GM12874 (cell line): ENCODE data around the gene HPS6.
A peak's percentile ranks its signal among the peaks of the same experiment; 100 is the strongest.

Source experiments
- TF ChIP-seq, protein P1 (sequence below): IDR thresholded peaks from 2 replicates; pipeline ENCODE4 v1.5.1; 2011; ENCODE audit warnings: low read depth, mild to moderate bottlenecking, control low read depth, low read length, moderate library complexity; ENCODE audit not compliant: insufficient read depth

Gene HPS6

DNA sequence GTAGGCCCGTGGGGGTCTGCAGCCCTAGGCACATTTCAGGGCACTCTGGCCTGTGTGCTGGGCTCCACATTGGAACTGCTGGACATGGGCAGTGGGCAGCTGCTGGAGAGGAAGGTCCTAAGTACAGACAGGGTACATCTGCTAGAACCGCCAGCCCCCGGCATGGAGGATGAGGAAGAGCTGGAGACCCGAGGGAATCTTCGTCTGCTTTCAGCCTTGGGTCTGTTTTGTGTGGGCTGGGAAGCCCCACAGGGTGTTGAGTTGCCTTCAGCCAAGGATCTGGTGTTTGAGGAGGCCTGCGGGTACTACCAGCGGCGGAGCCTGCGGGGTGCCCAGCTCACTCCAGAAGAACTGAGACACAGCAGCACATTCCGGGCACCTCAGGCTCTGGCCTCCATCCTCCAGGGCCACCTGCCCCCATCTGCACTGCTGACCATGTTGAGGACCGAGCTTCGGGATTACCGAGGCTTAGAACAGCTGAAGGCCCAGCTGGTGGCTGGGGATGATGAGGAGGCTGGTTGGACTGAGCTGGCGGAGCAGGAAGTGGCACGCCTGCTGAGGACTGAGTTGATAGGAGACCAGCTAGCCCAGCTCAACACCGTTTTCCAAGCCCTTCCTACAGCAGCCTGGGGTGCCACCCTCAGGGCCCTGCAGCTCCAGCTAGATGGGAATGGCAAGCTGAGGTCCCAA is 1.4 kb downstream of the HPS6 start:
- TF ChIP-seq, protein P1, sequence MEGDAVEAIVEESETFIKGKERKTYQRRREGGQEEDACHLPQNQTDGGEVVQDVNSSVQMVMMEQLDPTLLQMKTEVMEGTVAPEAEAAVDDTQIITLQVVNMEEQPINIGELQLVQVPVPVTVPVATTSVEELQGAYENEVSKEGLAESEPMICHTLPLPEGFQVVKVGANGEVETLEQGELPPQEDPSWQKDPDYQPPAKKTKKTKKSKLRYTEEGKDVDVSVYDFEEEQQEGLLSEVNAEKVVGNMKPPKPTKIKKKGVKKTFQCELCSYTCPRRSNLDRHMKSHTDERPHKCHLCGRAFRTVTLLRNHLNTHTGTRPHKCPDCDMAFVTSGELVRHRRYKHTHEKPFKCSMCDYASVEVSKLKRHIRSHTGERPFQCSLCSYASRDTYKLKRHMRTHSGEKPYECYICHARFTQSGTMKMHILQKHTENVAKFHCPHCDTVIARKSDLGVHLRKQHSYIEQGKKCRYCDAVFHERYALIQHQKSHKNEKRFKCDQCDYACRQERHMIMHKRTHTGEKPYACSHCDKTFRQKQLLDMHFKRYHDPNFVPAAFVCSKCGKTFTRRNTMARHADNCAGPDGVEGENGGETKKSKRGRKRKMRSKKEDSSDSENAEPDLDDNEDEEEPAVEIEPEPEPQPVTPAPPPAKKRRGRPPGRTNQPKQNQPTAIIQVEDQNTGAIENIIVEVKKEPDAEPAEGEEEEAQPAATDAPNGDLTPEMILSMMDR, result no peak

DNA sequence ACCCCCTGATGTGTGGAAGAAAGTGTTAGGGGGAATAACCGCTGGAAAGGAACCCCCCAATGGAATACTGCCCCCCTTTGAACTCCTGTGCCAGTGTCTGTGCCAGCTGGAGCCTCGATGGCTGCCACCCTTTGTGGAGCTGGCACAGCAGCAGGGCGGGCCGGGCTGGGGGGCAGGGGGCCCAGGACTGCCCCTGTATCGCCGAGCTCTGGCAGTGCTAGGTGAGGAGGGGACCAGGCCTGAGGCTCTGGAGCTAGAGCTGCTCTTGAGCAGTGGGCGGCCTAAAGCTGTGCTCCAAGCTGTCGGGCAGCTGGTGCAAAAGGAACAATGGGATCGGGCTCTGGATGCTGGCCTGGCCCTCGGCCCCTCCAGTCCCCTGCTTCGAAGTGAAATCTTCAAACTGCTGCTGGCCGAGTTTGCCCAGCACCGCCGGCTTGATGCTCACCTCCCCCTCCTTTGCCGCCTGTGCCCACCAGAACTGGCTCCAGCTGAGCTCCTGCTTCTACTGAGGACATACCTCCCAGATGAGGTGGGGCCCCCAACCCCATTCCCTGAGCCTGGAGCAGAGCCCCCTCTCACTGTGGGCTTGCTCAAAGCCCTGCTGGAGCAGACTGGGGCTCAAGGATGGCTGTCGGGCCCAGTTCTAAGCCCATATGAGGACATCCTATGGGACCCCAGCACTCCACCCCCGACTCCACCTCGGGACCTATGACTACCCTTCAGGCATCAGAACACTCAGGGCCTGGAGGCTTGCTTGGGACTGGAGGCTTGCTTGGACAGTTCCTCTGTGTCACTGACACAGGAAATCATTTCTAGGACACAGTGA is 2.2 kb downstream of the HPS6 start:
- TF ChIP-seq, protein P1, result no peak

DNA sequence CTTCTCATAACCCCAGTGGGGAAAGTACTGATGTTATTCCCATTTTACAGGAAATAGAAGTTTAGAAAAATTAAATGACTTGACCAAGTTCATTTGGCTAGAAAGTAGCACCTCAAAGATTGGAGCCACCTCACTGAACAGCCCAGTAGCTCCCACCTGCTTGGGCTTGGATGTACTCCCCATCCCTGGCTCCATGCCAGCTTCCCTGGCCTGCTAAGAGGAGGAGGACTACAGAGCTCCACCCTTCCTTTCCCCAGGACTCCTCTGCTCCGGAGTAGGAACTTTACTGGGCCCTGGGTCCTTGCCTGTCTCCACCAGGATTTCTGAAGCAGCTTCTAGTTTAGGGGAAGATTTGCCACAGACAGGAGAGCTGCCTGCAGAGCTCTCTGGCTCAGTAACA is 3.1 kb downstream of the HPS6 start:
- TF ChIP-seq, protein P1, result no peak

DNA sequence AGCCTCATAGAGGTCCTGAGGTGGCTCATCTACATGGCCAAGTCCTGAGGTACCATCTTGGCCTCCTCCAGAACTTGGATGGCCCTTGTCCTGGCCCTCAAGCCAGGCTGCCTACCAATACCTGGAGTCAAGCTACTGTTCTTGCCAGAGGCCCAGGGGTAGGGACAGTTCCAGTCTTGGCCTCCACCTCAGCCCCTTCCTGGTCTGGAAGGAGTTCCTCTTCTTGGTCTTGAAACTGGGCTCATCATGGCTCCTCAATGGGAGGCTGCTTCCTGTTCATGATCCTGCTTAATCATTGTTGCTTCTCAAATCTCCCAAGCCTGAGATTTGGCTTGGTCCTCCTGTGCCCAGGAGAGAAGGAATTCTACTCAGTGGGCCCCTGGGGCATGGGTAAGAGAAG is 3.9 kb downstream of the HPS6 start:
- TF ChIP-seq, protein P1, result no peak

DNA sequence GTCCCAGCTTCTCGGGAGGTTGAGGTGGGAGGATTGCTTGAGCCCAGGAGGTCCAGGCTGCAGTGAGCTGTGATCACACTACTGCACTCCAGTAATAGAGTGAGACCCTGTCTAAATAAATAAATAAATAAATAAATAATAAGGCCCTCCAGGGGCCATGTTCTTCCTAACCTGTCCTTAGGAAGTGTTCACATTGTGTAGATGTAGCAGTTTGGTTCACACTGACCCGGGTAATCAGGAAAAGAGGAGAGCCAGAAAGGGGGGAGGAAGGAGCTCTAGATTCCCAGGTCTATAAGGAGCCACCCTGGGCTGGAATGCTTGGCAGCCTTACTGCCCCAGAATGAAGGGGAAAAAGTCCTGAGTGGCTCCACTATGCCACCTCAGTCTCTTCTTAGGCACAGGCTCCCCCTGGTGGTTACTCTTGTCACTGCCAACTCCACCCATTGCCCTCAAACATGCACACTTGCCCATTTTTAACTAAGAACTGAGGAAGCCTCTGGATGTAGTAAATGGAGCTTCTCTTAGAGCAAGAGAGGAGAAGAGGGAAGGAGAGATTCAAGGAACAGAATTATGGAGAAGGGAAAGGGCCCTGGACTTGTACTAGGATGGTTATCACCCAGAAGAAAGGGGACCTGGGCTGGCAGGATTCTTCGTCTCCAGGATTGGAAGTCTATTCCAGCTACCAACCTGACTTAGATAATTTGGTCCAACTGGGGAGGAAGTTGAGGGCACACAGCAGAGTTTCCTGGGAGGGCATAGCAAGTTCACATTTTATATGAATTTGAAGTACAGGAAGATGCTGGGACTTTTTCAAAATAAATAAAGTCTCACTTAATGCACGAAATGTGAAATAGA is 7.8 kb downstream of the HPS6 start:
- TF ChIP-seq, protein P1, result peak; percentile 94

DNA sequence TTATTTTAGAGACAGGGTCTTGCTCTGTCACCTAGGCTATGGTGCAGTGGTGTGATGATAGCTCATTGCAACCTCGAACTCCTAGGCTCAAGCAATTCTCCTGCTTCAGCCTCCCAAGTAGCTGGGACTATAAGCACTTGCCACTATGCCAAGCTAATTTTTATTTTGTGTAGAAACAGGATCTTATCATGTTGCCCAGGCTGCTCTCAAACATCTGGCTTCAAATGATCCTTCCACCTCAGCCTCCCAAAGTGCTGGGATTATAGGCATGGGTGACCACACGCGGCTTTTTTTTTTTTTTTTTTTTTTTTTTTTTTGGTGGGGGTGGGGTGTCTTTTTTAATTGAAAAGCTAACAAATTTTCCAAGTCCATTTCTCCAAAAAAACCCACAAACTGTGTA is 18.4 kb downstream of the HPS6 start:
- TF ChIP-seq, protein P1, result no peak

DNA sequence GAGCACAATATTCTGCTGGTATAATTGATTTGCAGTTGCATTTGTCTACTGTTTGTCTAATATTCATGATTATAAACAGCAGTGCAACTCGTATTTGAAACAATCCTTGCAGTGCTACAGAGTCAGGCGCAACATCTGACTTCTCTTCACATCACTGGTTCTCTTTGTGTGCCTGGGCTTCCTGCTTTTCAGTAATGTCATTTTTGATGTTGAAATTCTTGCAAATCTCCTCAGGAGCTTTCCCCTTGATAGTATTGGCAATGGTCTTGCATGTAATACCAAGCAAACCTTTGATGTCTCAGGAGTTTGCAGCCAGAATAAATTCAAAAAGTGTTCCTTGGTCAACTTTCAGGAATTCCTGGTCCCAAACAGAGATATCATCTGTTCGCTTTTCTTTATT is 20.2 kb downstream of the HPS6 start:
- TF ChIP-seq, protein P1, result no peak
